ENCODE measurements around the gene RAB8A.
A peak's percentile ranks its signal among the peaks of the same experiment; 100 is the strongest.

The RAB8A gene

GRCh38 chr19:16111160-16111908, at the start of gene RAB8A:
Gene RAB8A, plus strand, starts transcription at chr19:16111889. Its CDS starts 13 bp downstream, at chr19:16111902.
- Histone ChIP-seq H3K4me1 (ENCODE audit: control insufficient read depth, insufficient read depth, low read length) (peaks cover 8% of the 10 kb centered on the region; the same call in 1 of the 2 replicates), H3K36me3 (ENCODE audit: control insufficient read depth, insufficient read depth, low read length) (peaks cover 16% of the 10 kb centered on the region), H3K9ac (ENCODE audit: low read depth, low read length) (peak within 1 kb of the TSS; percentile 83), H3K27ac (ENCODE audit: low read depth, low read length) (peak within 1 kb of the TSS; percentile 82), H3K27me3 (ENCODE audit: control insufficient read depth, insufficient read depth, low read length) (no peaks in the 10 kb centered on the region), H3K4me3 (ENCODE audit: low read depth, low read length) (peak within 1 kb of the TSS; percentile 84), H3K9me3 (ENCODE audit: control insufficient read depth, insufficient read depth, low read length) (no peaks in the 10 kb centered on the region)

DNA sequence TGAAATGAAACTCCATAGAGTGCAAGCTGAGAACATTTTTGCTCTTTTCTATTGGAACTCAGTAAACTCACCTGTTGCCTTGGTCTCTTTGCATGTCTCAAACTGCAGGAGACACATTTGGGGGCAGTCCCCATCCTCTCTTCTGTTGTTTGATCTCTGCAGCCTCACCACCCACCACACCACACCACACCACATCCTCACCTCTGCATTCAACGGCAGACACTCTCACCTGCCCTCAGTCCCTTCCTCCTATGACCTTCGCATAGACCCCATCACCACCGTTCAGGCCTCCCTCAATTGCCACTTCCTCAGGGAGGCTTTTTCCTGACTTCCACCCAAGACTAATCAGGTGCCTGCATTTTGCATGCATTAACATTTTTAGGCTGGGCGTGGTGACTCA, 49.7 kb upstream of the RAB8A start:
- Histone ChIP-seq H3K27me3 (ENCODE audit: control insufficient read depth, insufficient read depth, low read length) (no peaks in the 10 kb centered on the region), H3K9me3 (ENCODE audit: control insufficient read depth, insufficient read depth, low read length) (no peaks in the 10 kb centered on the region; the same call in 1 of the 2 replicates)

GRCh38 chr19:16062789-16063188, 48.9 kb upstream of the RAB8A start:
- no peak overlapping the region for H3K27ac ChIP-seq (ENCODE audit: low read depth, low read length)

More for the DNA sequence above, 49.7 kb upstream of the RAB8A start:
- Histone ChIP-seq H3K4me1 (ENCODE audit: control insufficient read depth, insufficient read depth, low read length) (peaks cover 9% of the 10 kb centered on the region), H3K36me3 (ENCODE audit: control insufficient read depth, insufficient read depth, low read length) (no peaks in the 10 kb centered on the region), H3K27ac (ENCODE audit: low read depth, low read length) (no peak overlapping the region), H3K4me3 (ENCODE audit: low read depth, low read length) (no peak overlapping the region), H3K9ac (ENCODE audit: low read depth, low read length) (no peak overlapping the region)

DNA sequence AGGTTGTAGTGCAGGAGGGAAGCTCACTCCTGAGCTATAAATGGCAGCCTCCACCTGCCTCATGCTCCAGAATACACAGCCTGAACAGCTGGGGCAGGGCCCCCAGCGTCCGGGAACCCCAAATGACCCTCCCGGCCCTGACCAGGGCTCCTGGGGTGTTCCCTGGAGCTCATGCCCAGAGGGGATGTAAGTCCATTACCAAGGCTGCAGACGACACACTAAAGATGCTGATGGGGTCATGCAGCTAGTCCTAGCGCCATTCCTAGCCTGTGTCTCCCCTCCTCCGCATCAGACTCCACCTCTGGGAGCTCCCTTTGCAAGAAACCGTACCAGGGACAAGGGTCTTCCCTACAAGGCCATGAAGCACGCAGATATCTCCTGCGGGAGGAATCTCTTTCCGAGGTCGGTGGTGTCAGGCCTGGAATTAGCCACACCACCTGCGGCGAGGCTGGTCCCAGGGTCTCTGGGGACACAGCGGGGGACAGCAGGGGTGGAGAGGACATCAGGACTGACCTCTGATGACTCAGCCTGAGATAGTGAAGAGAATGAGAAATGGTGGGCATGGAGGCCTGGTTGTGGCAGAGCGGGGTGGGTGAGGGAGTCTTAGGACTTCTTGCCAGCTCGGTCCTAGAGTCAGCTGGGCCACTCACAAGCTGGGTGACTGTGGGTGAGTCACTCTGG, 47.3 kb upstream of the RAB8A start:
- H3K36me3 ChIP-seq (ENCODE audit: control insufficient read depth, insufficient read depth, low read length), result no peaks in the 10 kb centered on the region
- H3K9ac ChIP-seq (ENCODE audit: low read depth, low read length), result no peak overlapping the region
- no peaks in the 10 kb centered on the region for H3K9me3 ChIP-seq (ENCODE audit: control insufficient read depth, insufficient read depth, low read length)
- H3K27ac ChIP-seq (ENCODE audit: low read depth, low read length), result no peak overlapping the region
- peaks cover 9% of the 10 kb centered on the region for H3K4me1 ChIP-seq (ENCODE audit: control insufficient read depth, insufficient read depth, low read length)
- H3K4me3 ChIP-seq (ENCODE audit: low read depth, low read length), result no peak overlapping the region
- H3K27me3 ChIP-seq (ENCODE audit: control insufficient read depth, insufficient read depth, low read length), result no peaks in the 10 kb centered on the region

More at GRCh38 chr19:16062789-16063188, 48.9 kb upstream of the RAB8A start:
- H3K4me3 ChIP-seq (ENCODE audit: low read depth, low read length), result no peak overlapping the region
- no peak overlapping the region for H3K9ac ChIP-seq (ENCODE audit: low read depth, low read length)
- H3K27me3 ChIP-seq (ENCODE audit: control insufficient read depth, insufficient read depth, low read length), result no peaks in the 10 kb centered on the region
- H3K36me3 ChIP-seq (ENCODE audit: control insufficient read depth, insufficient read depth, low read length), result no peaks in the 10 kb centered on the region
- no peaks in the 10 kb centered on the region for H3K9me3 ChIP-seq (ENCODE audit: control insufficient read depth, insufficient read depth, low read length)
- H3K4me1 ChIP-seq (ENCODE audit: control insufficient read depth, insufficient read depth, low read length), result peaks cover 9% of the 10 kb centered on the region

DNA sequence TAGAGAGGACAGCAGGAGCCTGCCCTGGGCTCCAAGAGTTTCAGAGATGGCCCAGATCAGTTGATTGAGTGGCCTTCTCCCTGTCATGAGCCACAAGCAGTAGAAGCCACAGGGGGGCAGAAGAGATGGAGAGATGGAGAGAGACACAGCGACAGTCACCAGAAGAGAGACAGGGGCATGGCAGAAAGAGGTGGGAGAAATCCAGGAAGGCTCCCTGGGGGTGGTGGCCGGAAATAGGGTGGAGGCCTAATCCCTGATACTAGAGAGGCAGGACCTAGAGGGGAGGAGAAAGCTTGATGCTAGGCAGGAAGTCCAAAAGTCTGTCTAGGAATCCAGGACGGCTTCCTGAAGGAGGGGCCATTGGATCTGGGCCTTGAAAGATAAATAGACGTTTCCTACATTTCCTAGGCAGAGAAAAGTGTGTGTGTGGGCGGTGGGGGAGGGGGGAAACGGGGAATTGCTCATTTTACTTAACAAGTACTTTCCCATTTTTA, 45.0 kb upstream of the RAB8A start:
- H3K27me3 ChIP-seq (ENCODE audit: control insufficient read depth, insufficient read depth, low read length), result no peaks in the 10 kb centered on the region
- no peak overlapping the region for H3K9ac ChIP-seq (ENCODE audit: low read depth, low read length)
- H3K4me1 ChIP-seq (ENCODE audit: control insufficient read depth, insufficient read depth, low read length), result peaks cover 9% of the 10 kb centered on the region
- no peaks in the 10 kb centered on the region for H3K9me3 ChIP-seq (ENCODE audit: control insufficient read depth, insufficient read depth, low read length)
- no peak overlapping the region for H3K4me3 ChIP-seq (ENCODE audit: low read depth, low read length)
- H3K36me3 ChIP-seq (ENCODE audit: control insufficient read depth, insufficient read depth, low read length), result no peaks in the 10 kb centered on the region
- no peak overlapping the region for H3K27ac ChIP-seq (ENCODE audit: low read depth, low read length)

- Histone ChIP-seq H3K9me3 (ENCODE audit: control insufficient read depth, insufficient read depth, low read length) (no peaks in the 10 kb centered on the region), H3K4me1 (ENCODE audit: control insufficient read depth, insufficient read depth, low read length) (peaks cover 9% of the 10 kb centered on the region), H3K27me3 (ENCODE audit: control insufficient read depth, insufficient read depth, low read length) (no peaks in the 10 kb centered on the region), H3K4me3 (ENCODE audit: low read depth, low read length) (no peak overlapping the region), H3K9ac (ENCODE audit: low read depth, low read length) (no peak overlapping the region), H3K36me3 (ENCODE audit: control insufficient read depth, insufficient read depth, low read length) (no peaks in the 10 kb centered on the region), H3K27ac (ENCODE audit: low read depth, low read length) (no peak overlapping the region)
Measured at GRCh38 chr19:16067205-16067938, 44.3 kb upstream of the RAB8A start.

DNA sequence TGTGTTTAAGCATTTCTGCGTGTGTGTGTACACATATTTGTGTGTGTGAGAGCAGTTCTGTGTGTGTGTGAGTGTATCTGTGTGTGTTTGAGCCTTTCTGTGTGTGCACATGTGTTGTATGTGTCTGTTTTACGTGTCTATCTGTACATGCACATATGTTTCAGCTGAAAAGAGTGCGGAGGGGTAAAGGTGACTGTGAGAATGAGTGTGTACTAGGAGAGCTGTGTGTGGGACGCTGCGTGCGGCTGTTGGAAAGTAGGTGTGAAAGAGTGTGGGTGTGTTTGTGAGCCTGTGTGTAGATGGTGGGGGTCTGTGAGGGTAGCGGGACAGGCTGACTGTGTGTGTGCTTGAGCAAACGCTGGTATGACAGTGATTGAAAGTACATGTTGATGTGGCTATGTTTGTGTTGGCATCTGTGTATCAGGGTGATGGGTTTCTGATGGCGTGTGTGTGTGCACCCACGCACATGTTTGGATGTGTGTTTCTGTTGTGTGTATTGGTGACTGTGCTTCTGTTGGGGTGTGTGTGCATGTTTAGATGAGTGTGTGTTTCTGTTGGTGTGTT, 42.9 kb upstream of the RAB8A start:
- Histone ChIP-seq H3K4me3 (ENCODE audit: low read depth, low read length) (no peak overlapping the region), H3K27me3 (ENCODE audit: control insufficient read depth, insufficient read depth, low read length) (no peaks in the 10 kb centered on the region), H3K4me1 (ENCODE audit: control insufficient read depth, insufficient read depth, low read length) (peaks cover 9% of the 10 kb centered on the region), H3K27ac (ENCODE audit: low read depth, low read length) (no peak overlapping the region), H3K36me3 (ENCODE audit: control insufficient read depth, insufficient read depth, low read length) (no peaks in the 10 kb centered on the region), H3K9ac (ENCODE audit: low read depth, low read length) (no peak overlapping the region), H3K9me3 (ENCODE audit: control insufficient read depth, insufficient read depth, low read length) (no peaks in the 10 kb centered on the region)

- H3K4me3 ChIP-seq (ENCODE audit: low read depth, low read length), result no peak overlapping the region
- H3K4me1 ChIP-seq (ENCODE audit: control insufficient read depth, insufficient read depth, low read length), result peaks cover 9% of the 10 kb centered on the region
- no peaks in the 10 kb centered on the region for H3K36me3 ChIP-seq (ENCODE audit: control insufficient read depth, insufficient read depth, low read length)
- H3K9me3 ChIP-seq (ENCODE audit: control insufficient read depth, insufficient read depth, low read length), result no peaks in the 10 kb centered on the region
- H3K27ac ChIP-seq (ENCODE audit: low read depth, low read length), result no peak overlapping the region
- no peak overlapping the region for H3K9ac ChIP-seq (ENCODE audit: low read depth, low read length)
- H3K27me3 ChIP-seq (ENCODE audit: control insufficient read depth, insufficient read depth, low read length), result no peaks in the 10 kb centered on the region
Measured at GRCh38 chr19:16069813-16070365, 41.8 kb upstream of the RAB8A start.

- no peak overlapping the region for H3K27ac ChIP-seq (ENCODE audit: low read depth, low read length)
- H3K4me1 ChIP-seq (ENCODE audit: control insufficient read depth, insufficient read depth, low read length), result peaks cover 8% of the 10 kb centered on the region
- H3K27me3 ChIP-seq (ENCODE audit: control insufficient read depth, insufficient read depth, low read length), result no peaks in the 10 kb centered on the region
- no peaks in the 10 kb centered on the region for H3K9me3 ChIP-seq (ENCODE audit: control insufficient read depth, insufficient read depth, low read length)
- H3K4me3 ChIP-seq (ENCODE audit: low read depth, low read length), result no peak overlapping the region
- H3K36me3 ChIP-seq (ENCODE audit: control insufficient read depth, insufficient read depth, low read length), result no peaks in the 10 kb centered on the region
- H3K9ac ChIP-seq (ENCODE audit: low read depth, low read length), result no peak overlapping the region
Measured at GRCh38 chr19:16070366-16070990, 41.2 kb upstream of the RAB8A start.

GRCh38 chr19:16071072-16071691, 40.5 kb upstream of the RAB8A start:
- H3K27ac ChIP-seq (ENCODE audit: low read depth, low read length), result no peak overlapping the region
- peaks cover 9% of the 10 kb centered on the region for H3K4me1 ChIP-seq (ENCODE audit: control insufficient read depth, insufficient read depth, low read length)
- H3K9me3 ChIP-seq (ENCODE audit: control insufficient read depth, insufficient read depth, low read length), result no peaks in the 10 kb centered on the region
- no peak overlapping the region for H3K9ac ChIP-seq (ENCODE audit: low read depth, low read length)
- no peaks in the 10 kb centered on the region for H3K27me3 ChIP-seq (ENCODE audit: control insufficient read depth, insufficient read depth, low read length)
- H3K36me3 ChIP-seq (ENCODE audit: control insufficient read depth, insufficient read depth, low read length), result no peaks in the 10 kb centered on the region
- H3K4me3 ChIP-seq (ENCODE audit: low read depth, low read length), result no peak overlapping the region
